B cell (primary cell): ENCODE measurements around the gene KRT12.

Source experiments
- CTCF ChIP-seq: fragments of 200-600 bp; IDR thresholded peaks from one replicate; pipeline ENCODE4 v1.8.0; 2022; ENCODE audit warnings: antibody characterized with exemption, mild to moderate bottlenecking
- EZH2 ChIP-seq: IDR thresholded peaks from 2 replicates; pipeline ENCODE4 v1.6.1; 2012; ENCODE audit warnings: borderline replicate concordance, low read depth, mild to moderate bottlenecking, moderate library complexity, low read length; ENCODE audit not compliant: insufficient read depth, poor library complexity, severe bottlenecking

GRCh38 chr17:40850293-40850972 is 16.6 kb downstream of the KRT12 start:
- TF ChIP-seq CTCF (no peak), EZH2 (no peak)
